CD4-positive, alpha-beta T cell (primary cell): ENCODE data around the gene DUSP22. TPM values are rescaled to one million over a fixed set of nuclear protein-coding genes. Genes with fewer than 3 reads are reported as not detected.

Source experiments
- ATAC-seq: fragments of 200-7000 bp; cut with Tn5 transposase; one replicate; pipeline ENCODE4 v1.10.0; 2022; ENCODE audit warnings: mild to moderate bottlenecking; ENCODE audit not compliant: poor library complexity
- CTCF ChIA-PET: fragments of 350-600 bp; sonication (Branson Sonifier 250); formaldehyde crosslinking; loops from one replicate; lab custom pipeline; 2021; ENCODE audit warnings: antibody characterized with exemption, inconsistent platforms; lab: Charles Lee
- POLR2A ChIA-PET: fragments of 350-600 bp; sonication (Branson Sonifier 250); formaldehyde crosslinking; loops from one replicate; lab custom pipeline; 2021; ENCODE audit warnings: antibody characterized with exemption, inconsistent platforms; lab: Charles Lee
- DNase-seq, 14 experiments: peaks; one replicate each; pipeline ENCODE4 v3.0.0-alpha.2; 2013 to 2020; ENCODE audit warnings: mixed read lengths in 2 of 14
- H3K27ac ChIP-seq, 2 donors: one replicate each; pipeline versions ENCODE4 v1.5.1 to v1.7.0; 2013; ENCODE audit warnings: low read length in 2 of 2, low read depth in 1 of 2, mild to moderate bottlenecking in 1 of 2
- H3K27me3 ChIP-seq, 2 experiments: 1 replicate in 1 of 2; 2 replicates in 1 of 2; pipeline versions ENCODE4 v1.6.1 to v1.7.0; 2013; ENCODE audit warnings: low read length in 2 of 2, control low read depth in 1 of 2, mild to moderate bottlenecking in 1 of 2, moderate library complexity in 1 of 2; ENCODE audit not compliant: insufficient read depth in 2 of 2, control insufficient read depth in 1 of 2
- H3K36me3 ChIP-seq: one replicate; pipeline ENCODE4 v1.6.1; 2013; ENCODE audit warnings: low read length, control low read depth; ENCODE audit not compliant: insufficient read depth
- H3K4me1 ChIP-seq: one replicate; pipeline ENCODE4 v1.6.1; 2013; ENCODE audit warnings: low read length, control low read depth; ENCODE audit not compliant: insufficient read depth
- H3K4me3 ChIP-seq: one replicate; pipeline ENCODE4 v1.5.1; 2013; ENCODE audit warnings: mild to moderate bottlenecking, low read length, moderate library complexity
- H3K9me3 ChIP-seq, 2 experiments: 1 replicate in 1 of 2; 2 replicates in 1 of 2; pipeline versions ENCODE4 v1.6.1 to v1.7.0; 2013; ENCODE audit warnings: low read length in 2 of 2, mild to moderate bottlenecking in 2 of 2, control low read depth in 1 of 2, moderate library complexity in 1 of 2; ENCODE audit not compliant: control insufficient read depth in 1 of 2, insufficient read depth in 1 of 2
- H3K27ac Mint-ChIP-seq: one replicate; pipeline ENCODE4 v1.8.0; 2020; ENCODE audit warnings: mixed read lengths
- H3K27me3 Mint-ChIP-seq: one replicate; pipeline ENCODE4 v1.8.0; 2021; ENCODE audit warnings: mixed read lengths
- H3K36me3 Mint-ChIP-seq: one replicate; pipeline ENCODE4 v1.8.0; 2021; ENCODE audit warnings: low read depth, mixed read lengths
- H3K4me1 Mint-ChIP-seq: one replicate; pipeline ENCODE4 v1.8.0; 2021; ENCODE audit warnings: low read depth, mixed read lengths
- H3K4me3 Mint-ChIP-seq: one replicate; pipeline ENCODE4 v1.8.0; 2020; ENCODE audit warnings: mild to moderate bottlenecking, mixed read lengths
- H3K9me3 Mint-ChIP-seq: one replicate; pipeline ENCODE4 v1.8.0; 2020; ENCODE audit warnings: mixed read lengths
- CTCF ChIP-seq: fragments of 200-600 bp; IDR thresholded peaks from one replicate; pipeline ENCODE4 v1.8.0; 2022; ENCODE audit warnings: antibody characterized with exemption, mild to moderate bottlenecking
- intact Hi-C, 2 experiments: fragments of 100-400 bp; cut with DNase I in 1 of 2; cut with micrococcal nuclease in 1 of 2; formaldehyde crosslinking; loops; one replicate each; pipeline versions ENCODE4 v1.15.1 to v1.9.0; 2023 to 2025; cut with DNase I, micrococcal nuclease
- total RNA-seq, 174 experiments: library from RNA in 2 of 174; stranded (reverse) in 2 of 174; gene quantifications; one replicate each; pipeline ENCODE4 v1.2.3 and lab custom pipeline; 2021 to 2026

Gene DUSP22
- total RNA-seq, 2 experiments from 2014 or later = 25.4 to 26.3 TPM

- Histone ChIP-seq H3K36me3 (no peaks in the 10 kb centered on the region), H3K27me3 (no peaks in the 10 kb centered on the region), H3K4me1 (peaks cover 7% of the 10 kb centered on the region), H3K27ac (no peak overlapping the region), H3K9me3 (peaks cover 0 to 20% of the 10 kb centered on the region in 2 experiments), H3K4me3 (no peak overlapping the region)
- ChIA-PET POLR2A (no interaction called here), CTCF (no interaction called here)
- Mint-ChIP-seq H3K27ac (no peak overlapping the region), H3K4me1 (no peaks in the 10 kb centered on the region), H3K4me3 (no peak overlapping the region), H3K36me3 (no peaks in the 10 kb centered on the region), H3K27me3 (no peaks in the 10 kb centered on the region), H3K9me3 (no peaks in the 10 kb centered on the region)
- no peak for DNase-seq
- TF ChIP-seq CTCF = no peak
- intact Hi-C loops = no loop called here
- no peak for ATAC-seq
These were observed 36.6 kb downstream of the DUSP22 start for GRCh38 chr6:328924-329323.

- no peaks in the 10 kb centered on the region for H3K27me3 ChIP-seq
- Mint-ChIP-seq H3K9me3 (no peaks in the 10 kb centered on the region), H3K36me3 (no peaks in the 10 kb centered on the region), H3K4me1 (no peaks in the 10 kb centered on the region), H3K27me3 (no peaks in the 10 kb centered on the region), H3K4me3 (no peak overlapping the region), H3K27ac (no peak overlapping the region)
- no peak overlapping the region for H3K4me3 ChIP-seq
- no peaks in the 10 kb centered on the region for H3K36me3 ChIP-seq
- H3K27ac ChIP-seq = no peak overlapping the region
- no peak for DNase-seq
- no peak for TF ChIP-seq CTCF
- ChIA-PET CTCF (interaction anchor here (0.6 kb wide), 1 partner anchor 37 kb away, joined by 4 read pairs; no protein-coding TSS in a partner anchor), POLR2A (interaction anchor here (0.6 kb wide), 1 partner anchor 133 kb away, joined by 3 read pairs; no protein-coding TSS in a partner anchor)
- intact Hi-C loops = no loop called here
- no peak for ATAC-seq
- H3K9me3 ChIP-seq = peaks cover 0 to 9% of the 10 kb centered on the region in 2 experiments
- H3K4me1 ChIP-seq = peaks cover 7% of the 10 kb centered on the region
These were observed 37.8 kb downstream of the DUSP22 start for GRCh38 chr6:329888-330691.

GRCh38 chr6:330948-331347, 38.7 kb downstream of the DUSP22 start:
- Histone ChIP-seq H3K9me3 (peaks cover 0 to 9% of the 10 kb centered on the region in 2 experiments), H3K27ac (no peak overlapping the region), H3K36me3 (no peaks in the 10 kb centered on the region), H3K4me1 (peaks cover 7% of the 10 kb centered on the region), H3K4me3 (no peak overlapping the region), H3K27me3 (no peaks in the 10 kb centered on the region)
- H3K27me3 Mint-ChIP-seq = no peaks in the 10 kb centered on the region
- intact Hi-C loops = no loop called here
- no peaks in the 10 kb centered on the region for H3K9me3 Mint-ChIP-seq
- H3K27ac Mint-ChIP-seq = no peak overlapping the region
- H3K4me3 Mint-ChIP-seq = no peak overlapping the region
- H3K4me1 Mint-ChIP-seq = peaks cover 4% of the 10 kb centered on the region
- POLR2A ChIA-PET = no interaction called here
- TF ChIP-seq CTCF = no peak
- ATAC-seq (no peak), DNase-seq (no peak)
- no peaks in the 10 kb centered on the region for H3K36me3 Mint-ChIP-seq
- CTCF ChIA-PET = interaction anchor here (1.2 kb wide), 1 partner anchor 10 kb away, joined by 3 read pairs; no protein-coding TSS in a partner anchor
